ENCODE data around the gene NKX1-1.
"Not testable (repeated sequence)": the region's sequence is repeated elsewhere in the genome, so short reads cannot be mapped to it uniquely, and the experiment has no call there.

The NKX1-1 gene

GRCh38 chr4:1383728-1384591 lies 22.3 kb downstream of the NKX1-1 start:
- DNase-seq = no peak

GRCh38 chr4:1382776-1383727 lies 23.2 kb downstream of the NKX1-1 start:
- DNase-seq = no peak

GRCh38 chr4:1381944-1382541 lies 24.2 kb downstream of the NKX1-1 start:
- DNase-seq = no peak

- no peak for DNase-seq
Measured at GRCh38 chr4:1381181-1381621, 25.0 kb downstream of the NKX1-1 start.

GRCh38 chr4:1380368-1381151 lies 25.7 kb downstream of the NKX1-1 start:
- DNase-seq = no peak

GRCh38 chr4:1379801-1380331 lies 26.4 kb downstream of the NKX1-1 start:
- no peak for DNase-seq

- no peak for DNase-seq
Measured at GRCh38 chr4:1379351-1379781, 26.9 kb downstream of the NKX1-1 start.

- no peak for DNase-seq
Measured at GRCh38 chr4:1378559-1379231, 27.5 kb downstream of the NKX1-1 start.

- DNase-seq = no peak
Measured at GRCh38 chr4:1377606-1378261, 28.5 kb downstream of the NKX1-1 start.

- DNase-seq = no peak
Measured at GRCh38 chr4:1376841-1377605, 29.2 kb downstream of the NKX1-1 start.

GRCh38 chr4:1376391-1376840 lies 29.8 kb downstream of the NKX1-1 start:
- no peak for DNase-seq

GRCh38 chr4:1375761-1376322 lies 30.4 kb downstream of the NKX1-1 start:
- no peak for DNase-seq

- no peak for DNase-seq
Measured at GRCh38 chr4:1375051-1375721, 31.1 kb downstream of the NKX1-1 start.

- no peak for DNase-seq
Measured at GRCh38 chr4:1374706-1375045, 31.6 kb downstream of the NKX1-1 start.

- no peak for DNase-seq
Measured at GRCh38 chr4:1373892-1374705, 32.1 kb downstream of the NKX1-1 start.

GRCh38 chr4:1372576-1372975 lies 33.7 kb downstream of the NKX1-1 start:
- not testable (repeated sequence) for DNase-seq

GRCh38 chr4:1371176-1372165 lies 34.8 kb downstream of the NKX1-1 start:
- no peak for DNase-seq
